NT2/D1 (cell line): ENCODE results near the gene DEFB126.
"Not testable (repeated sequence)": the region's sequence is repeated elsewhere in the genome, so short reads cannot be mapped to it uniquely, and the experiment has no call there.

Experiments used
- DNase-seq: peaks from one replicate; pipeline ENCODE4 v3.0.0-alpha.2; 2011; ENCODE audit warnings: low read depth, low spot score
- H3K27me3 ChIP-seq: 2 replicates; pipeline ENCODE4 v1.6.0; 2011; ENCODE audit warnings: mild to moderate bottlenecking; ENCODE audit not compliant: insufficient read length, insufficient read depth
- H3K36me3 ChIP-seq: 2 replicates; pipeline ENCODE4 v1.6.1; 2011; ENCODE audit warnings: mild to moderate bottlenecking, low read length, mixed read lengths; ENCODE audit not compliant: insufficient read depth, insufficient read length
- H3K4me1 ChIP-seq: 2 replicates; pipeline ENCODE4 v1.5.1; 2011; ENCODE audit not compliant: insufficient read depth, insufficient read length
- H3K4me3 ChIP-seq: 2 replicates; pipeline ENCODE4 v1.5.1; 2011; ENCODE audit warnings: low read depth; ENCODE audit not compliant: insufficient read length
- H3K9ac ChIP-seq: 2 replicates; pipeline ENCODE4 v1.6.0; 2011; ENCODE audit warnings: low read depth; ENCODE audit not compliant: insufficient read length
- H3K9me3 ChIP-seq: 2 replicates; pipeline ENCODE4 v1.5.1; 2011; ENCODE audit warnings: mild to moderate bottlenecking, low read length; ENCODE audit not compliant: insufficient read depth
- SUZ12 ChIP-seq: IDR thresholded peaks from 2 replicates; pipeline ENCODE4 v1.6.1; 2011; ENCODE audit not compliant: insufficient read length, insufficient read depth; ENCODE audit errors: extremely low read depth
- YY1 ChIP-seq: IDR thresholded peaks from 2 replicates; pipeline ENCODE4 v1.6.1; 2011; ENCODE audit not compliant: insufficient read length, insufficient read depth
- ZNF274 ChIP-seq: IDR thresholded peaks from 2 replicates; pipeline ENCODE4 v1.6.1; 2011; ENCODE audit warnings: mild to moderate bottlenecking, low read depth, low read length

The DEFB126 gene

GRCh38 chr20:142290-142689 is at the start of gene DEFB126:
Gene DEFB126 (plus strand): TSS chr20:142590. CDS start chr20:142629, 39 bp downstream.
- Histone ChIP-seq H3K9me3 (peaks cover 12% of the 10 kb centered on the region), H3K27me3 (no peaks in the 10 kb centered on the region), H3K9ac (no peak within 1 kb of the TSS), H3K4me1 (no peaks in the 10 kb centered on the region), H3K36me3 (no peaks in the 10 kb centered on the region), H3K4me3 (no peak within 1 kb of the TSS)
- no peak for DNase-seq
- no peak for TF ChIP-seq ZNF274
- no peak for TF ChIP-seq YY1
- TF ChIP-seq SUZ12 = no peak

GRCh38 chr20:93641-94040 is 48.7 kb upstream of the DEFB126 start:
- Histone ChIP-seq H3K4me3 (no peak overlapping the region), H3K4me1 (no peaks in the 10 kb centered on the region), H3K9ac (no peak overlapping the region), H3K9me3 (peaks cover 16% of the 10 kb centered on the region), H3K36me3 (no peaks in the 10 kb centered on the region), H3K27me3 (no peaks in the 10 kb centered on the region)
- no peak for DNase-seq
- TF ChIP-seq SUZ12 = no peak
- TF ChIP-seq YY1 = no peak
- TF ChIP-seq ZNF274 = no peak

GRCh38 chr20:95215-95614 is 47.2 kb upstream of the DEFB126 start:
- TF ChIP-seq YY1 (no peak), ZNF274 (no peak), SUZ12 (no peak)
- no peak for DNase-seq
- Histone ChIP-seq H3K9me3 (peaks cover 16% of the 10 kb centered on the region), H3K4me3 (no peak overlapping the region), H3K27me3 (no peaks in the 10 kb centered on the region), H3K36me3 (no peaks in the 10 kb centered on the region), H3K4me1 (no peaks in the 10 kb centered on the region), H3K9ac (no peak overlapping the region)

- not testable (repeated sequence) for H3K4me1 ChIP-seq, H3K27me3 ChIP-seq, H3K4me3 ChIP-seq, DNase-seq, H3K9ac ChIP-seq, H3K36me3 ChIP-seq
- peaks cover 16% of the 10 kb centered on the region for H3K9me3 ChIP-seq
Observed at GRCh38 chr20:97691-98090, 44.7 kb upstream of the DEFB126 start.

GRCh38 chr20:101975-102374 is 40.4 kb upstream of the DEFB126 start:
- Histone ChIP-seq H3K4me3 (no peak overlapping the region), H3K9me3 (no peaks in the 10 kb centered on the region), H3K27me3 (no peaks in the 10 kb centered on the region), H3K9ac (no peak overlapping the region), H3K4me1 (no peaks in the 10 kb centered on the region), H3K36me3 (no peaks in the 10 kb centered on the region)
- DNase-seq = no peak
- TF ChIP-seq YY1 = no peak
- no peak for TF ChIP-seq ZNF274
- TF ChIP-seq SUZ12 = no peak

- Histone ChIP-seq H3K9me3 (no peaks in the 10 kb centered on the region), H3K27me3 (no peaks in the 10 kb centered on the region), H3K9ac (no peak overlapping the region), H3K4me1 (no peaks in the 10 kb centered on the region), H3K36me3 (no peaks in the 10 kb centered on the region), H3K4me3 (no peak overlapping the region)
- TF ChIP-seq YY1 = no peak
- TF ChIP-seq SUZ12 = no peak
- no peak for TF ChIP-seq ZNF274
- DNase-seq = no peak
Observed at GRCh38 chr20:103456-103855, 38.9 kb upstream of the DEFB126 start.

GRCh38 chr20:112396-112795 is 30.0 kb upstream of the DEFB126 start:
- Histone ChIP-seq H3K9ac (no peak overlapping the region), H3K4me3 (no peak overlapping the region), H3K4me1 (peaks cover 4% of the 10 kb centered on the region), H3K9me3 (no peaks in the 10 kb centered on the region; the same call in 1 of the 2 replicates), H3K27me3 (no peaks in the 10 kb centered on the region), H3K36me3 (no peaks in the 10 kb centered on the region)
- no peak for DNase-seq
- TF ChIP-seq ZNF274 (no peak), YY1 (no peak), SUZ12 (no peak)

GRCh38 chr20:117518-117917 is 24.9 kb upstream of the DEFB126 start:
- H3K4me1 ChIP-seq = peaks cover 4% of the 10 kb centered on the region
- H3K9ac ChIP-seq = no peak overlapping the region
- TF ChIP-seq YY1 (no peak), SUZ12 (no peak), ZNF274 (no peak)
- no peaks in the 10 kb centered on the region for H3K27me3 ChIP-seq
- no peak for DNase-seq
- H3K36me3 ChIP-seq = no peaks in the 10 kb centered on the region
- no peaks in the 10 kb centered on the region; the same call in 1 of the 2 replicates for H3K9me3 ChIP-seq
- H3K4me3 ChIP-seq = no peak overlapping the region

GRCh38 chr20:129786-130323 is 12.5 kb upstream of the DEFB126 start:
- H3K27me3 ChIP-seq, H3K9ac ChIP-seq, H3K36me3 ChIP-seq, DNase-seq, H3K4me1 ChIP-seq: not testable (repeated sequence)
- Histone ChIP-seq H3K9me3 (peaks cover 13% of the 10 kb centered on the region), H3K4me3 (peak overlapping the region; percentile 45)
